Skeletal muscle tissue (tissue), 4 donors: ENCODE results near the gene HACD1. TPM values are rescaled to one million over a fixed set of nuclear protein-coding genes. Genes with fewer than 3 reads are reported as not detected.

Source experiments
- H3K27ac ChIP-seq: one replicate; pipeline ENCODE4 v1.7.0; 2013; ENCODE audit warnings: mild to moderate bottlenecking, low read depth, low read length, inconsistent platforms
- H3K27me3 ChIP-seq, 3 donors: one replicate each; pipeline ENCODE4 v1.7.0; 2013; ENCODE audit warnings: low read length in 3 of 3; ENCODE audit not compliant: control insufficient read depth in 3 of 3, insufficient read depth in 3 of 3
- H3K36me3 ChIP-seq, 3 donors: one replicate each; pipeline ENCODE4 v1.7.0; 2013; ENCODE audit warnings: low read length in 3 of 3; ENCODE audit not compliant: control insufficient read depth in 3 of 3, insufficient read depth in 3 of 3
- H3K4me1 ChIP-seq, 3 donors: one replicate each; pipeline ENCODE4 v1.7.0; 2013; ENCODE audit warnings: low read length in 3 of 3, mild to moderate bottlenecking in 3 of 3; ENCODE audit not compliant: control insufficient read depth in 3 of 3, insufficient read depth in 3 of 3
- H3K4me3 ChIP-seq, 3 donors: one replicate each; pipeline ENCODE4 v1.7.0; 2013; ENCODE audit warnings: low read length in 3 of 3
- H3K9ac ChIP-seq, 3 donors: one replicate each; pipeline ENCODE4 v1.7.0; 2013; ENCODE audit warnings: low read length in 3 of 3, mild to moderate bottlenecking in 3 of 3, moderate library complexity in 2 of 3, low read depth in 1 of 3
- H3K9me3 ChIP-seq, 3 donors: one replicate each; pipeline ENCODE4 v1.7.0; 2013; ENCODE audit warnings: low read length in 3 of 3; ENCODE audit not compliant: control insufficient read depth in 3 of 3
- total RNA-seq: library from RNA; depleted of rRNA; stranded (reverse); fragments of >200 nt; gene quantifications from one replicate; pipeline ENCODE4 v1.2.3, GENCODE V29; 2014
- donor health status: Osteomylitis.

The HACD1 gene
- total RNA-seq, 1 donor from 2014 or later = 66.8 TPM

- Histone ChIP-seq H3K9me3 (no peaks in the 10 kb centered on the region), H3K4me1 (peaks cover 6 to 10% (median 7%) of the 10 kb centered on the region in 3 donors), H3K27ac (peak overlapping the region; percentile 97), H3K4me3 (peak overlapping the region; percentile 69 to 87 (median 85)), H3K36me3 (no peaks in the 10 kb centered on the region), H3K9ac (peak overlapping the region; percentile 79 to 95 (median 82)), H3K27me3 (no peaks in the 10 kb centered on the region)
Measured at GRCh38 chr10:17616403-17617030, 657 bp downstream of the HACD1 start.

DNA sequence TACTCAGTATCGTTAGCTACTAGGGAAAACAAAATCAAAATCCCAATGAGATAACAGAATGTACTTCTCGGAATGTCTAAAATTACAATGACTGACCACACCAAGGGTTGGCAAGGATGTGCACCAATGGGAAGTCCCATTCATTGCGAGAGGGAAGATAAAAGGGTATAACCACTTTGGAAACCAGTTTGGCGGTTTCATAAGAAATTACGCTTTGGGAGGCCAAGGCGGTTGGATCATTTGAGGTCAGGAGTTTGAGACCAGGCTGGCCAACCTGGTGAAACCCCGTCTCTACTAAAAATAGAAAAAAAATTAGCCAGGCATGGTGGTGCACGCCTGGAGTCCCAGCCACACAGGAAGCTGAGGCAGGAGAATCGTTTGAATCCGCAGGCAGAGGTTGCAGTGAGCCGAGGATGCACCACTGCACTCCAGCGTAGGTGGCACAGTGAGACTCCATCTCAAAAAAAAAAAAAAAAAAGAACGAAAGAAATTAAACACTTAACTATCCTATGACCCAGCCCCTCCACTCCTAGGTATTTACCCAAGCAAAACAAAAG lies 7.6 kb downstream of the HACD1 start:
- no peak overlapping the region for H3K9ac ChIP-seq
- H3K9me3 ChIP-seq = no peaks in the 10 kb centered on the region
- H3K27me3 ChIP-seq = no peaks in the 10 kb centered on the region
- H3K4me1 ChIP-seq = no peaks in the 10 kb centered on the region
- no peaks in the 10 kb centered on the region for H3K36me3 ChIP-seq
- H3K27ac ChIP-seq = no peak overlapping the region
- no peak overlapping the region for H3K4me3 ChIP-seq

- Histone ChIP-seq H3K27ac (no peak overlapping the region), H3K4me1 (no peaks in the 10 kb centered on the region), H3K4me3 (no peak overlapping the region), H3K9ac (no peak overlapping the region), H3K9me3 (no peaks in the 10 kb centered on the region), H3K36me3 (no peaks in the 10 kb centered on the region), H3K27me3 (no peaks in the 10 kb centered on the region)
Measured at GRCh38 chr10:17607603-17608332, 9.4 kb downstream of the HACD1 start.

GRCh38 chr10:17607060-17607459 lies 10.1 kb downstream of the HACD1 start:
- Histone ChIP-seq H3K27me3 (no peaks in the 10 kb centered on the region), H3K27ac (no peak overlapping the region), H3K9ac (no peak overlapping the region), H3K4me1 (no peaks in the 10 kb centered on the region), H3K9me3 (no peaks in the 10 kb centered on the region), H3K4me3 (no peak overlapping the region), H3K36me3 (no peaks in the 10 kb centered on the region)

GRCh38 chr10:17606547-17607040 lies 10.6 kb downstream of the HACD1 start:
- Histone ChIP-seq H3K27me3 (no peaks in the 10 kb centered on the region), H3K4me1 (no peaks in the 10 kb centered on the region)

GRCh38 chr10:17605936-17606335 lies 11.2 kb downstream of the HACD1 start:
- Histone ChIP-seq H3K4me1 (no peaks in the 10 kb centered on the region), H3K27ac (no peak overlapping the region), H3K27me3 (no peaks in the 10 kb centered on the region), H3K4me3 (no peak overlapping the region), H3K9ac (no peak overlapping the region), H3K36me3 (peaks cover 0 to 5% (median 0%) of the 10 kb centered on the region in 3 donors), H3K9me3 (no peaks in the 10 kb centered on the region)

More at GRCh38 chr10:17606547-17607040, 10.6 kb downstream of the HACD1 start:
- H3K36me3 ChIP-seq = peaks cover 0 to 2% (median 0%) of the 10 kb centered on the region in 3 donors
- no peak overlapping the region for H3K4me3 ChIP-seq
- no peak overlapping the region for H3K9ac ChIP-seq
- H3K9me3 ChIP-seq = no peaks in the 10 kb centered on the region
- no peak overlapping the region for H3K27ac ChIP-seq

DNA sequence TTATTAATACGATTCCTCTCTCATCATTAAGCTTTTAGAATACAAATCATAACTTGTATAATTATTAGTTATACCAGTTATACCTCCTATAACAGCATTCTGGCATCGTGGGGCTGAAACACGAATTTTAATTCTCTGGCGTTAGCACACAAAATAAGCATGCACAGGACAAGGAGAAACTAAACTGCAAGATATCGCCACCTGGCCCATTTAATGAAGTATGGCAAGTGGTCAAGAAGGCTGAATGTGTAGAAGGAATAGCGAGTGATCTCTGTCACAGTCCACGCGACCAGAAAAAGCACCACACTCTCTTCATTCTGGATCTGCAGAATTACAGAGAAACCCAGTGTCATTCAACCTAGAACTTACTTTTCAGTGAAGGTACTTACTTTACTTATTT lies 18.1 kb downstream of the HACD1 start:
- Histone ChIP-seq H3K27me3 (no peaks in the 10 kb centered on the region), H3K9me3 (no peaks in the 10 kb centered on the region), H3K27ac (no peak overlapping the region), H3K4me3 (no peak overlapping the region), H3K4me1 (no peaks in the 10 kb centered on the region), H3K36me3 (peaks cover 0 to 8% (median 2%) of the 10 kb centered on the region in 3 donors), H3K9ac (no peak overlapping the region)

DNA sequence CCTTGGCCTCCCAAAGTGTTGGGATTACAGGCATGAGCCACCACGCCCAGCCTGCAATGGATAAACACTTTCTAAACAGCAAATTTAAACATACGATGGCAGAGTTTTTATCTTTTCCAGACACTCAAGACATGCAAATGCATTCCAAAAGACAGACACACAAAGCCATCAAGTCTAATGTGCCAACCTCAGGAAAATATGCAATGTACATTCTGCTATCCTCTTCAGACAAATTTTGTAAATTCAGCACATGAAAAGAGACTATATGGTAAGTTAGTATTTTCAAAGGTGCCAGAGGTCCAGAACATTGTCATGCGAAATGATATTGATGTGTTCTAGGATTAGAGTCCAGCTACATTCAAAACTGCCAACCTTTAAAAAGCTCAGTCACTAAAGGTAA lies 19.8 kb downstream of the HACD1 start:
- Histone ChIP-seq H3K9me3 (no peaks in the 10 kb centered on the region), H3K4me1 (no peaks in the 10 kb centered on the region), H3K27ac (no peak overlapping the region), H3K9ac (no peak overlapping the region), H3K4me3 (no peak overlapping the region), H3K27me3 (no peaks in the 10 kb centered on the region), H3K36me3 (peaks cover 2 to 8% (median 4%) of the 10 kb centered on the region in 3 donors)

- no peak overlapping the region for H3K27ac ChIP-seq
- no peaks in the 10 kb centered on the region for H3K9me3 ChIP-seq
- no peaks in the 10 kb centered on the region for H3K4me1 ChIP-seq
- peaks cover 0 to 5% (median 4%) of the 10 kb centered on the region in 3 donors for H3K36me3 ChIP-seq
- no peaks in the 10 kb centered on the region for H3K27me3 ChIP-seq
- no peak overlapping the region for H3K4me3 ChIP-seq
- H3K9ac ChIP-seq = no peak overlapping the region
Measured at GRCh38 chr10:17590969-17591645, 26.1 kb downstream of the HACD1 start.
